Measurements from ENCODE around the gene SLC66A2. TPM values are rescaled to one million over a fixed set of nuclear protein-coding genes. Genes with fewer than 3 reads are reported as not detected.
"Not testable (repeated sequence)": the region's sequence is repeated elsewhere in the genome, so short reads cannot be mapped to it uniquely, and the experiment has no call there.

The SLC66A2 gene
- total RNA-seq, 1 donor from 2014 or later = 5.8 TPM

DNA sequence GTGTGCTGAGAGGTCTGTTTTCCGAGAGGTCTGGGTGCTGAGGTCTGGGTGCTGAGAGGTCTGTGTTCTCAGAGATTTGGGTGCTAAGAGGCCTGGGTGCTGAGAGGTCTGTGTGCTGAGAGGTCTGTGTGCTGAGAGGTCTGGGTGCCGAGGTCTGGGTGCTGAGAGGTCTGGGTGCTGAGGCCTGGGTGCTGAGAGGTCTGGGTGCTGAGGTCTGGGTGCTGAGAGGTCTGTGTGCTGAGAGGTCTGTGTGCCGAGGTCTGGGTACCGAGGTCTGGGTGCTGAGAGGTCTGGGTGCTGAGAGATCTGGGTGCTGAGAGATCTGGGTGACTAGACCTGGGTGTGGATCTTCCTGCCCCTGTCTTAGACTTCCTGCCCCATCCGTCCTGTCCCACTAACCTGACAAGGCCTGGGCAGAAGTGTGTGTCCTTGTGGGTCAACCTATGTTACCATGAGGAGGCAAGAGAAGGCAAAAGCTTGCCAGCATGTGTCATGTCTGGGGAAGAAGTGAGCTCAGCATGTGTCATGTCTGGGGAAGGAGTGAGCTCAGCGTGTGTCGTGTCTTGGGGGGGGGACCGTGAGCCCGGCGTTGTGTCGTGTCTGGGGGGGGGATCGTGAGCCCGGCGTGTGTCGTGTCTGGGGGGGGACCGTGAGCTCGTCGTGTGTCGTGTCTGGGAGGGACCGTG is 84.4 kb downstream of the SLC66A2 start:
- no peak overlapping the region for H3K27ac Mint-ChIP-seq
- H3K36me3 ChIP-seq = no peaks in the 10 kb centered on the region
- no peaks in the 10 kb centered on the region for H3F3A ChIP-seq (ENCODE audit: low read depth)
- H3K27me3 ChIP-seq = peaks cover 6% of the 10 kb centered on the region
- no peaks in the 10 kb centered on the region for H3K4me1 Mint-ChIP-seq
- H3K9ac ChIP-seq = no peak overlapping the region
- no peaks in the 10 kb centered on the region for H3K27me3 Mint-ChIP-seq (ENCODE audit: insufficient read depth, low read depth)
- no peak for DNase-seq (ENCODE audit: low spot score)
- no peak overlapping the region for H3K4me3 Mint-ChIP-seq
- TF ChIP-seq EZH2 (IDR thresholded peaks at IDR 0.05) = no peak
- no peak for TF ChIP-seq EZH2phosphoT487 (IDR thresholded peaks at IDR 0.05)
- TF ChIP-seq, protein P1, sequence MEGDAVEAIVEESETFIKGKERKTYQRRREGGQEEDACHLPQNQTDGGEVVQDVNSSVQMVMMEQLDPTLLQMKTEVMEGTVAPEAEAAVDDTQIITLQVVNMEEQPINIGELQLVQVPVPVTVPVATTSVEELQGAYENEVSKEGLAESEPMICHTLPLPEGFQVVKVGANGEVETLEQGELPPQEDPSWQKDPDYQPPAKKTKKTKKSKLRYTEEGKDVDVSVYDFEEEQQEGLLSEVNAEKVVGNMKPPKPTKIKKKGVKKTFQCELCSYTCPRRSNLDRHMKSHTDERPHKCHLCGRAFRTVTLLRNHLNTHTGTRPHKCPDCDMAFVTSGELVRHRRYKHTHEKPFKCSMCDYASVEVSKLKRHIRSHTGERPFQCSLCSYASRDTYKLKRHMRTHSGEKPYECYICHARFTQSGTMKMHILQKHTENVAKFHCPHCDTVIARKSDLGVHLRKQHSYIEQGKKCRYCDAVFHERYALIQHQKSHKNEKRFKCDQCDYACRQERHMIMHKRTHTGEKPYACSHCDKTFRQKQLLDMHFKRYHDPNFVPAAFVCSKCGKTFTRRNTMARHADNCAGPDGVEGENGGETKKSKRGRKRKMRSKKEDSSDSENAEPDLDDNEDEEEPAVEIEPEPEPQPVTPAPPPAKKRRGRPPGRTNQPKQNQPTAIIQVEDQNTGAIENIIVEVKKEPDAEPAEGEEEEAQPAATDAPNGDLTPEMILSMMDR (IDR thresholded peaks at IDR 0.05) = no peak
- peaks cover 6% of the 10 kb centered on the region for H3K9me3 Mint-ChIP-seq
- no peaks in the 10 kb centered on the region for H4K20me1 ChIP-seq (ENCODE audit: low read depth)
- H3K4me1 ChIP-seq = no peaks in the 10 kb centered on the region
- no peaks in the 10 kb centered on the region for H3K9me3 ChIP-seq (ENCODE audit: low read depth)
- no peak overlapping the region for H3K4me2 ChIP-seq
- H3K27ac ChIP-seq = no peak overlapping the region
- H3K79me2 ChIP-seq (ENCODE audit: low read depth) = no peaks in the 10 kb centered on the region
- H2AFZ ChIP-seq (replicated peaks) = no peak overlapping the region
- H3K36me3 Mint-ChIP-seq = no peaks in the 10 kb centered on the region
- no peak overlapping the region for H3K4me3 ChIP-seq

DNA sequence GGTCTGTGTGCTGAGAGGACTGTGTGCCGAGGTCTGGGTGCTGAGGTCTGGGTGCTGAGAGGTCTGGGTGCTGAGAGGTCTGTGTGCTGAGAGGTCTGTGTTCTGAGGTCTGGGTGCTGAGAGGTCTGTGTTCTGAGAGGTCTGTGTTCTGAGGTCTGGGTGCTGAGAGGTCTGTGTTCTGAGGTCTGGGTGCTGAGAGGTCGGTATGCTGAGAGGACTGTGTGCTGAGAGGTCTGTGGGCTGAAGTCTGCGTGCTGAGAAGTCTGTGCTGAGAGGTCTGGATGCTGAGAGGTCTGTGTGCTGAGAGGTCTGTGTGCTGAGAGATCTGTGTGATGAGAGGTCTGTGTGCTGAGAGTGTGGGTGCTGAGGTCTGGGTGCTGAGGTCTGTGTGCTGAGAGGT is 85.5 kb downstream of the SLC66A2 start:
- not testable (repeated sequence) for H3K36me3 ChIP-seq; H3K4me3 ChIP-seq; H3K4me2 ChIP-seq; H3K9me3 ChIP-seq (ENCODE audit: low read depth); H3K9ac ChIP-seq; DNase-seq (ENCODE audit: low spot score); H3K79me2 ChIP-seq (ENCODE audit: low read depth); H3K36me3 Mint-ChIP-seq; H3K27me3 Mint-ChIP-seq (ENCODE audit: insufficient read depth, low read depth); H3K27ac ChIP-seq; H3K27ac Mint-ChIP-seq; H3K4me1 ChIP-seq; H3K4me3 Mint-ChIP-seq; H3K4me1 Mint-ChIP-seq; H3F3A ChIP-seq (ENCODE audit: low read depth); H2AFZ ChIP-seq (replicated peaks); H4K20me1 ChIP-seq (ENCODE audit: low read depth)
- H3K9me3 Mint-ChIP-seq = peaks cover 13% of the 10 kb centered on the region
- H3K27me3 ChIP-seq = peaks cover 17% of the 10 kb centered on the region

DNA sequence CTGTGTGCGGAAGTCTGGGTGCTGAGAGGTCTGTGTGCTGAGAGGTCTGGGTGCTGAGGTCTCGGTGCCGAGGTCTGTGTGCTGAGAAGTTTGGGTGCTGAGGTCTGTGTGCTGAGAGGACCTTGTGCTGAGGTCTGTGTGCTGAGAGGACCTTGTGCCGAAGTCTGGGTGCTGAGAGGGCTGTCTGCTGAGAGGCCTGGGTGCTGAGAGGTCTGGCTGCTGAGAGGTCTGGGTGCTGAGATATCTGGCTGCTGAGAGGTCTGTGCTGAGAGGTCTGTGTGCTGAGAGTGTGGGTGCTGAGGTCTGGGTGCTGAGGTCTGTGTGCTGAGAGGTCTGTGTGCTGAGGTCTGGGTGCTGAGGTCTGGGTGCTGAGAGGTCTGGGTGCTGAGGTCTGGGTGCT is 86.5 kb downstream of the SLC66A2 start:
- not testable (repeated sequence) for H3F3A ChIP-seq (ENCODE audit: low read depth); H3K79me2 ChIP-seq (ENCODE audit: low read depth); H3K27me3 Mint-ChIP-seq (ENCODE audit: insufficient read depth, low read depth); H3K4me3 Mint-ChIP-seq; H3K4me1 Mint-ChIP-seq; H3K9ac ChIP-seq; H3K36me3 ChIP-seq; H3K4me3 ChIP-seq; H3K36me3 Mint-ChIP-seq; H2AFZ ChIP-seq (replicated peaks); H4K20me1 ChIP-seq (ENCODE audit: low read depth); H3K27ac Mint-ChIP-seq; H3K9me3 ChIP-seq (ENCODE audit: low read depth); H3K4me1 ChIP-seq; H3K27ac ChIP-seq; H3K4me2 ChIP-seq; DNase-seq (ENCODE audit: low spot score)
- peaks cover 27% of the 10 kb centered on the region for H3K27me3 ChIP-seq
- peaks cover 18% of the 10 kb centered on the region for H3K9me3 Mint-ChIP-seq

DNA sequence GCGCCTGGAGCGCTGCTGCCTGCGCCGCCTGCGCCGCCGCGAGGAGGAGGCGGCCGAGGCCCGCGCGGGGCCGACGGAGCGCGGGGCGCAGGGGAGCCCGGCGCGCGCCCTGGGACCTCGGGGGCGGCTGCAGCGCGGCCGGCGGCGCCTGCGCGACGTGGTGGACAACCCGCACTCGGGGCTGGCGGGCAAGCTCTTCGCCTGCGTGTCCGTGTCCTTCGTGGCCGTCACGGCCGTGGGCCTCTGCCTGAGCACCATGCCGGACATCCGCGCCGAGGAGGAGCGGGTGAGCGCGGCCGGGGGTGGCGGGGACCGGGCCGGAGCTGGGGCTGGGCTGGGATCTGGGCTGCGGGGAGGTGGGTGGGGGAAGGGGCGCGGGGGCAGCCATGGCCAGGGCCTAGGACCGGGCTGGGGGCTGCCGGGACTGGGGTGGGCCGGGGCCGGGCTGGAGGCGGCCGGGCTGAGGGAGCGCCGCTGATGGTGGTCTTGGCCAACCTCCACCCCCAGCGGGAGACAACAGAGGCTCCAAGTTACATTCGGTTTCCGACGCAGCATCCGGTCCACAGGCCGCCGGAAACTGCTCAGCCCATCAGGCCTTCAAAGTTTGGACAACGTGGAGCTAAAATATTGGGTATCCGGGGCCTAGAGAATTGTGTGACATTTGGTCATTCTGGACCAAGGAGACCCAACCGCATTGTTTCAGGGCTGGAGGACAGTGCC is 87.3 kb downstream of the SLC66A2 start:
- Histone ChIP-seq H3K4me2 (no peak overlapping the region), H3K27me3 (peaks cover 35% of the 10 kb centered on the region), H2AFZ (replicated peaks) (no peak overlapping the region), H3K4me3 (no peak overlapping the region), H3F3A (ENCODE audit: low read depth) (no peaks in the 10 kb centered on the region), H3K4me1 (no peaks in the 10 kb centered on the region), H3K27ac (no peak overlapping the region), H4K20me1 (ENCODE audit: low read depth) (no peaks in the 10 kb centered on the region), H3K9ac (no peak overlapping the region), H3K36me3 (no peaks in the 10 kb centered on the region), H3K79me2 (ENCODE audit: low read depth) (no peaks in the 10 kb centered on the region), H3K9me3 (ENCODE audit: low read depth) (no peaks in the 10 kb centered on the region)
- H3K4me1 Mint-ChIP-seq = no peaks in the 10 kb centered on the region
- no peak for TF ChIP-seq EZH2phosphoT487 (IDR thresholded peaks at IDR 0.05)
- TF ChIP-seq, protein P1 (IDR thresholded peaks at IDR 0.05) = no peak
- no peak for TF ChIP-seq EZH2 (IDR thresholded peaks at IDR 0.05)
- H3K4me3 Mint-ChIP-seq = no peak overlapping the region
- no peak for DNase-seq (ENCODE audit: low spot score)
- H3K27ac Mint-ChIP-seq = no peak overlapping the region
- peaks cover 18% of the 10 kb centered on the region for H3K9me3 Mint-ChIP-seq
- H3K36me3 Mint-ChIP-seq = no peaks in the 10 kb centered on the region
- H3K27me3 Mint-ChIP-seq (ENCODE audit: insufficient read depth, low read depth) = peaks cover 2% of the 10 kb centered on the region
